Left lung (tissue), 10 donors: ENCODE results near the gene HIRIP3. TPM values are rescaled to one million over a fixed set of nuclear protein-coding genes. Genes with fewer than 3 reads are reported as not detected.

Source experiments
- ATAC-seq: fragments of 200-7000 bp; cut with Tn5 transposase; one replicate; pipeline ENCODE4 v1.9.1; 2020; ENCODE audit warnings: moderate library complexity
- DNase-seq, 4 donors: peaks; one replicate each; pipeline ENCODE4 v3.0.0-alpha.2; 2013 to 2020
- H3K27ac ChIP-seq, 2 donors: fragments of 200-600 bp; sonication (generic) in 1 of 2; one replicate each; pipeline versions ENCODE4 v1.5.0 to v1.8.0; 2020 to 2021
- H3K27me3 ChIP-seq, 2 donors: fragments of 200-600 bp; sonication (generic) in 1 of 2; one replicate each; pipeline versions ENCODE4 v1.5.0 to v1.8.0; 2020 to 2021
- H3K36me3 ChIP-seq, 2 donors: fragments of 200-600 bp; sonication (generic) in 1 of 2; one replicate each; pipeline versions ENCODE4 v1.5.0 to v1.8.0; 2020 to 2021
- H3K4me1 ChIP-seq, 2 donors: fragments of 200-600 bp; one replicate each; pipeline ENCODE4 v1.8.0; 2021
- H3K4me3 ChIP-seq, 2 donors: fragments of 200-600 bp; sonication (generic) in 1 of 2; one replicate each; pipeline versions ENCODE4 v1.5.0 to v1.8.0; 2020 to 2021; ENCODE audit warnings: mild to moderate bottlenecking in 1 of 2
- H3K9me3 ChIP-seq, 2 donors: fragments of 200-600 bp; sonication (generic) in 1 of 2; one replicate each; pipeline versions ENCODE4 v1.5.0 to v1.8.0; 2020 to 2021
- intact Hi-C, 2 donors: fragments of 100-400 bp; cut with DNase I; formaldehyde crosslinking; loops; one replicate each; pipeline versions ENCODE4 v1.11.2 to v1.14.2; 2022
- polyA plus RNA-seq, 6 donors: library from polyadenylated mRNA; unstranded; fragments of 120-200 nt; gene quantifications; one replicate each; pipeline ENCODE4 v1.2.1, GENCODE V29; 2013; ENCODE audit not compliant: insufficient read length in 6 of 6
- total RNA-seq, 2 donors: library from RNA; stranded (reverse); fragmentation: NEBNext Ultra II Directional; extraction: Animal tissue kit (Norgen Biotek cat#: 25700); gene quantifications; one replicate each; pipeline ENCODE4 v1.2.1, GENCODE V29; 2021
- TF ChIP-seq, protein P1 (sequence below), 2 donors: fragments of 200-600 bp; sonication (generic) in 1 of 2; IDR thresholded peaks; one replicate each; pipeline versions ENCODE4 v1.5.0 to v1.8.0; 2021; ENCODE audit warnings: antibody characterized with exemption in 2 of 2
- donor health status: DM: no; HTN: yes; CAD: no.
- donor health status: DM: no; HTN: no; CAD: no.

Gene HIRIP3
- total and polyA plus RNA-seq, 8 donors: 14.4 to 20.7 (median 18.1) TPM

DNA sequence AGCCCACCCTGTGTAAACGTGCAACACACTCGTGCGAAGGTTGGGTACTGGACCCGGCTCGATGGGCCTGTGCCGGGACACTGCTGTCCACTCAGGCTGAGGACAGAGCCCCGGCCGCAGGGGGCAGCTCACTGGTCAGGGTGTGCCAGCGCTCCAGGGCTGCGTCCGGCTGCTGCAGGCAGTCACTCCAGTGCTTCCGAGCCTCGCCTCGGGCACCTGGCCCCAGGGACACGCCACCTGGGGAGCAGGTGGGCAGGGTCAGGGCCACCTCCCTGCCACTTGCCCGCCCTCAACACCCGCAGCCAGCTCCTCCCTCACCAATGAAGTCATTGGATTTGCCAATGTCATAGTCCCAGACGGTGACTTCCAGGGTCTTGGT is 10.7 kb upstream of the HIRIP3 start:
- Histone ChIP-seq H3K27ac (no peak overlapping the region), H3K27me3 (peaks cover 18 to 40% of the 10 kb centered on the region in 2 donors), H3K4me3 (no peak overlapping the region), H3K9me3 (no peaks in the 10 kb centered on the region), H3K4me1 (peaks cover 6 to 20% of the 10 kb centered on the region in 2 donors), H3K36me3 (peaks cover 0 to 30% of the 10 kb centered on the region in 2 donors)
- ATAC-seq (no peak), DNase-seq (peak in 1 of 4 donors; percentile 81)
- intact Hi-C loops: loop anchor here in 1 of 2 donors (10.0 kb wide), 3 partner anchors 81 to 301 kb away; partner anchors contain the start of gene KCTD13
- TF ChIP-seq, protein P1, sequence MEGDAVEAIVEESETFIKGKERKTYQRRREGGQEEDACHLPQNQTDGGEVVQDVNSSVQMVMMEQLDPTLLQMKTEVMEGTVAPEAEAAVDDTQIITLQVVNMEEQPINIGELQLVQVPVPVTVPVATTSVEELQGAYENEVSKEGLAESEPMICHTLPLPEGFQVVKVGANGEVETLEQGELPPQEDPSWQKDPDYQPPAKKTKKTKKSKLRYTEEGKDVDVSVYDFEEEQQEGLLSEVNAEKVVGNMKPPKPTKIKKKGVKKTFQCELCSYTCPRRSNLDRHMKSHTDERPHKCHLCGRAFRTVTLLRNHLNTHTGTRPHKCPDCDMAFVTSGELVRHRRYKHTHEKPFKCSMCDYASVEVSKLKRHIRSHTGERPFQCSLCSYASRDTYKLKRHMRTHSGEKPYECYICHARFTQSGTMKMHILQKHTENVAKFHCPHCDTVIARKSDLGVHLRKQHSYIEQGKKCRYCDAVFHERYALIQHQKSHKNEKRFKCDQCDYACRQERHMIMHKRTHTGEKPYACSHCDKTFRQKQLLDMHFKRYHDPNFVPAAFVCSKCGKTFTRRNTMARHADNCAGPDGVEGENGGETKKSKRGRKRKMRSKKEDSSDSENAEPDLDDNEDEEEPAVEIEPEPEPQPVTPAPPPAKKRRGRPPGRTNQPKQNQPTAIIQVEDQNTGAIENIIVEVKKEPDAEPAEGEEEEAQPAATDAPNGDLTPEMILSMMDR (IDR thresholded peaks at IDR 0.05): no peak

DNA sequence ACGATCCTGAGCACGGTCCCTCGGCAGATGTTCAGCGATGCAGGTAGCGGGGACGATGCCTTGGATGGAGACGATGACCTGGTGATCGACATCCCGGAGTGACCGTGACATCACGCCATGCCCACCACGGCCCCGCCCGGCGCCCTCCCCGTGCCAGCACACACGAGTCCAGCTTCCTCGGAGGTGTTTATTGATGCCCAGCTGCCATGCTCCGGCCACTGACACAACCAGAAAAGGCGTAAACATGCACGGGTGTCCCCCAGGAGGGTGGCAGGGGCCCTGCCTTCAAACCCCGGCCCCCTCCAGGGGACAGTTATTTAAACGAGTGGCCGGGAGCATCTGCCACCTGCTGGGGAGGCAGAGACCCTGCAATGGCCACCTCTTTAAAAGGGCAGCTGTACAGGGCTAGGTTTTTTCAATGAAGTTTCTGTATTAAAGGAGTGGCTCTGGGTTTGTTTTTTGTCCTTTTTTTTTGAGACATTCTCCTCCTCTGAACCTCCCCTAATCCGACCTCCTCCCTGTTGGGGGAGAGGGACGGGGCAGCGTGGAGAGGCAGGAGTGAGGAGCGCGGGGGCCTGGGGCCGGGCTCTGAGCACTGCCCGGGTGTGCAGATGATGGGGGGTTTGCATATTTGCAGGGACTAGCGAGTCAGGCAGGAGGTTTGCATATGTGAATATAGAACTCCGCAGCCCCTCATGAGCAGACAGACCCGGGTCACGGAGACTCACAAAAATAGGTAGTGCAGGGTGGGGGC is 10.1 kb upstream of the HIRIP3 start:
- Histone ChIP-seq H3K36me3 (peaks cover 0 to 36% of the 10 kb centered on the region in 2 donors), H3K27ac (no peak overlapping the region), H3K9me3 (no peaks in the 10 kb centered on the region), H3K4me3 (no peak overlapping the region), H3K27me3 (peaks cover 12 to 34% of the 10 kb centered on the region in 2 donors), H3K4me1 (peaks cover 2 to 15% of the 10 kb centered on the region in 2 donors)
- TF ChIP-seq, protein P1 (IDR thresholded peaks at IDR 0.05): peak; percentile 79 to 80
- ATAC-seq (peak; percentile 74), DNase-seq (peak in 1 of 4 donors; percentile 76)
- intact Hi-C loops: loop anchor here in 1 of 2 donors (10.0 kb wide), 3 partner anchors 81 to 301 kb away; partner anchors contain the start of gene KCTD13

DNA sequence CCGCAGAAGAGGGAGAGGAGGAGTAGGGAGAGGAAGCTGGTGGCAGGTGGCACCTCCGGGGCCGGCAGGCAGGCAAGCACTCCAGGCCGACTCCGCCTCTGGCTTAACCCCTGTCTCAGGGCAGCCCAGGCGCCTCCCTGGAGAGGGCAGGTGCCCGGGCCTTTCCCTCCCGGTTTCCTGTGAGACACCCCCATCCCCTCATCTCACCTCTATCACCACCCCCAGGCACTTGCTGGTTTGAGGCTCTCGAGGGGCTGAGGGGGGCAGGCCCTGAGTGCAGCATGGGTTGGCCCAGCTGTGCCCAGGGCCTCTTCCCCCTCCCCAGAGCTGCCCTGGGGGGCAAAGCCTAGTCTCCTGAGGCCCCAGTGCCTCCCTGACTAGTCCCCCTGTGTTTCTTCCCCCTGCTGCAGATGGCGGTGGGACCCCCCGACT is 9.4 kb upstream of the HIRIP3 start:
- intact Hi-C loops: loop anchor here in 1 of 2 donors (10.0 kb wide), 3 partner anchors 80 to 300 kb away; partner anchors contain the start of gene KCTD13
- Histone ChIP-seq H3K4me1 (peaks cover 0 to 11% of the 10 kb centered on the region in 2 donors), H3K9me3 (no peaks in the 10 kb centered on the region), H3K27me3 (peaks cover 5 to 27% of the 10 kb centered on the region in 2 donors), H3K36me3 (peaks cover 0 to 41% of the 10 kb centered on the region in 2 donors), H3K27ac (peak overlapping the region in 1 of 2 donors; percentile 18), H3K4me3 (no peak overlapping the region)
- DNase-seq (peak in 2 of 4 donors; percentile 60 to 84), ATAC-seq (peak; percentile 90)
- TF ChIP-seq, protein P1 (IDR thresholded peaks at IDR 0.05): no peak

DNA sequence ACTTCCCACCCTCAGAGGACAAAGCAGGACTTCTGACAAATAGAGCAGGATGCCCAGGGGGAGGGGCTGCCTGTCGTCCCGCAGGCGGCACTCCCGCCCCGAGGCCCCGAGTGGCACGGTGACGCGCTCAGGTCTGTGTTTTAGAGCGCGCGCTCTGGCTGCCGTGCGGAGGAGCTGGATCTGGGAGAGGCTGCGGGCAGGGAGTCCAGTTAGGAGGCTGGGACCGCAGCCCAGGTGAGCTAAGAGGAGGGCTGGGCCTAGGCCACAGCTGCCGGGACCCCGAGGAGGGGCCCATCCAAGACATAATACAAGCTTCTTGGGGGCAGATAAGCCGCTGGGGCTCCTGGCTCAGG is 9.0 kb upstream of the HIRIP3 start:
- no peaks in the 10 kb centered on the region for H3K9me3 ChIP-seq
- no peak overlapping the region for H3K4me3 ChIP-seq
- H3K27ac ChIP-seq: peak overlapping the region in 1 of 2 donors; percentile 18
- peaks cover 0 to 41% of the 10 kb centered on the region in 2 donors for H3K36me3 ChIP-seq
- peak in 1 of 4 donors; percentile 78 for DNase-seq
- ATAC-seq: peak; percentile 77
- peaks cover 2 to 23% of the 10 kb centered on the region in 2 donors for H3K27me3 ChIP-seq
- intact Hi-C loops: loop anchor here in 1 of 2 donors (10.0 kb wide), 3 partner anchors 80 to 300 kb away; partner anchors contain the start of gene KCTD13
- H3K4me1 ChIP-seq: peaks cover 0 to 11% of the 10 kb centered on the region in 2 donors
- TF ChIP-seq, protein P1 (IDR thresholded peaks at IDR 0.05): no peak
